GM19397 (cell line): ENCODE data around the gene PPP2R3A.
"Not testable (repeated sequence)": the region's sequence is repeated elsewhere in the genome, so short reads cannot be mapped to it uniquely, and the experiment has no call there.

Experiments used
- ATAC-seq: cut with Tn5 transposase; IDR thresholded peaks from one replicate; pipeline ENCODE4 v1.9.1; 2021; ENCODE audit warnings: mild to moderate bottlenecking, moderate library complexity; ENCODE audit not compliant: unreplicated experiment

Gene PPP2R3A

DNA sequence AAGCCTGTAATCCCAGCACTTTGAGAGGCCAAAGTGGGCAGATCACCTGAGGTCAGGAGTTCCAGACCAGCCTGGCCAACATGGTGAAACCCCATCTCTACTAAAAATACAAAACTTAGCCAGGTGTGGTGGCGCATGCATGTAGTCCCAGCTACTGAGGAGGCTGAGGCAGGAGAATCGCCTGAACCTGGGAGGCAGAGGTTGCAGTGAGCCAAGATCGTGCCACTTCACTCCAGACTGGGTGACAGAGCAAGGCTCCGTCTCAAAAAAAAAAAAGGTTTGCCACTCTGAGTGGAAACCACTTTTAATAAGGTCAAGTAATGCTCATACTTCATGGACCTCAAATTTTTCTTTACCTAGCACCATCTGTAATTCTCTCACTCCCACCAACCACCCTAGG, 178.9 kb downstream of the PPP2R3A start:
- ATAC-seq = not testable (repeated sequence)

DNA sequence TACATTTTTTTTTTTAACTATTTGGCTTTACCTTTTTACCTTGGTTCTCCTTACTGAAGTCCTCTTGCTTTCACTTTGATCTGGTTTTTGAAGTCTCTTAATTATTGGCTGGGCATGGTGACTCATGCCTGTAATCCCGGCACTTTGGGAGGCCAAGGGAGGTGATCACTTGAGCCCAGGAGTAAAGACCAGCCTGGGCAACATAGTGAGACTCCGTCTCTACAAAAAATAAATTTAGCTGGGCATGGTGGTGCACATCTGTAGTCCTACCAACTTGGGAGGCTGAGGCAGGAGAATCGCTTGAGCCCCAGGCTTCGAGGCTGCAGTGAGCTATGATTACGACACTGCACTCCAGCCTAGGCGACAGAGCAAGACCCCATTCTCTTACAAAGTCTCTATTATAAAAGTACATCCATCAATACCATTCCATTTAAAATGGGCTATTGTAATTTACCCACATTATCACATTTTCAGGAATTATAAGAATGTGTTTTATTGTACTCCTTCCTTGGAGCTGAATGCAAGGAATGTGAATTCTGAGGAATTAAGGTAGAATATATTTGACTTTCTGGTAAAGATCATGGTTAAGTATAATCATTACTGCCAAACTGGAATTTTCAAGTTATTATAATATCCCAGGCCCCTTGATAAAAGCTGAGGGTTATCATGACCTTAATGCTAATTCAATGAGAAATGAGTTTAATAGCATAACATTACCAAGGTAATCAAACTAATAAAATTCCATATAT, 181.6 kb downstream of the PPP2R3A start:
- no peak for ATAC-seq

DNA sequence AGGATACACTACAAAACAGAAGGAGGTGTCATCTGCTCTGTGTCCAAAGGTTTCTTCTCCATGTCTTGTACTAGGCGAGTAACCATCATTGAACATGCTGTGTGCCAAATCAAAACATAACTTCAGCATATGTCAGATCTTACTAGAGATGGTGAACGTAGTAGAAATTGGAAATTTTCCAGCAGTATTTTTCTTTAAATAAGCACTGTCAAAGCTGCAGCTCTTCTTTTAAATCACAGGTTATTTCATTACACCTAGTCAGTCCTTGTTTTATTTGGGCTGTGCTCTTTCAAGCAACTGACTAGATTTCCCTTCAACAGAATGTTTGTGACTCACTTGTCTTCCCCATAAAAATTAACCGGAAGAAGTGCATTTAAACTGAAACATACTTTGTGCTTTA, 184.1 kb downstream of the PPP2R3A start:
- ATAC-seq = no peak

DNA sequence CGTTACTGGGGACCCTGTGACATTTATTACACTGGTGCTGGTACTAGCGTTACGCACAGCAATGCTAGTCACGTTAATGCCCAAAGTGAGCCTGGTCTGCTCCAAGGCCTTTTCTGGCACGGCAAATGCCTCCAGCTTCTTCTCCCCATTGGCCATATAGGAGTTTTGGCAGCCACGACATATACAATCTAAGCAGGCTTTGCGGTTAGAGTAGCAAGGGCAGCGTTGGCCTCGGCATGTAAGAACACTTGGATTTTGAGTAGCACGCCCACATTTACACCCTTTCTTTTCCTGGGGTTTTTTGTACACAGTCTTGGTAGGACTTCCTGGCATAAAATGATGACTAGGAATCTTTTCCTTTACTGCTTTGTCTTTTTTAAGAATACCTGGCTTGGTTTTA, 185.7 kb downstream of the PPP2R3A start:
- no peak for ATAC-seq

DNA sequence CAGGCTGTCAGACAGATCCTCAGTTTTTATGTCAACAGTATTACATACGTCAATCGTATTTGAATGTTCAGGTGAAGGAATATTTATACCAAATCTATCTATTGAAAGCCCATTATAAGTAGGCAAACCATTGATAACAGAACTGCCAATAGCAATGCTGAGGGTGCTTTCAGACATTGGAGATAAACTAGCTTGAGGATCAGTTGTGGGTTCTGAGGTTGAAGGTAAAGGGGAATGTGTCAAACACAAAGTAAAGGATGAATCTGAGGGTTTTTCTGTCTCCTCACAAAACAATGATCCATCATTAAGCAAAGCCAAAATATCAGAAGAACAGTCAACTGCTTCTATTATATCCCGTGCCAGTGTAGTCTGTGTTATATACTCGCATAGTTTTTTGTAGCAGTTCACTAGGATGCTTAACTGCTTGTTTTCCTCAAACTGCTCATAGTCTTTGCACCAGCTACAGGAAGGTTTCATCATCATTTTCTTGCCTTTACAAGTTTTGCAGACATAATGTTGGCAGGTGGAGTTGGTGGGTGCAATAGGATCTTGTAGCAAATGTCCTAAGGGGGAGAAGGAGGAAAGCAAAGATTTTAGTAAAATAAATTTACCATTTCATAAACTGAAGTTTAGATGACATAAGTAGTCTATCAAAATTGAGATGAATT, 186.8 kb downstream of the PPP2R3A start:
- no peak for ATAC-seq

DNA sequence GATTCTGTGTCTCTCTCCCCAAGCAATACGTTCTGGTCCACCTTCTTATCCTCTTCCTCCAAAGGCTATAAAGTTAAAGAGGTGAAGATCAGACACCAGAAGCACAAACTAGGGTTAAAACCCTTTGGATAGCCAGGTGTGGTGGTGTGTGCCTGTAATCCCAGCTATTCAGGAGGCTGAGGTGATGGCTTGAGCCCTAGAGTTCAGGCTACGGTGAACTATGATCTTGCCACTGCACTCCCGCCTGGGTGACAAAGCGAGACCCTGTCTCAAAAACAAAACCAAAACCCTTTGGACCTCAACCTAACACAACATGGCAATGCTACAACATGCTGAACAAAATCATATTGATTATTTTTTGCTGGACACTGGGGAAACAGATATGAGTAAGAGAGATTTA, 187.4 kb downstream of the PPP2R3A start:
- no peak for ATAC-seq

DNA sequence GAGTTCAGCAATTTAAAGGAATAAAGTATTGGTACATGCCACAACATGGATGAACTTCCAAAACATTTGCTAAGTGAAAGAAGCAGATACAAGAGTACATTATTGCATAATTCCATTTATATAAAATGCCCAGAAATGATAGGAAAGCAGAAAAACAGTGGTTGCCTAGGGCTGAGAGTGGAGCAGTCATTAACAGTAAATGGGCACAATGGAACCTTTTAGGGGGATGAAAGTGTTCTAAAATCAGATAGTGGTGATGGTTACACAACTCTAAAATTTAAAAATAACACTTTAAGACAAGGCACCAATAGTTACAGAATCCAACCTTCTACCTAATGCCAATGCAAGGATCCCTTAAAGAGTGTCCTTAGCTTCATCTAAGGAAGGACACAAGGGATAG, 196.0 kb downstream of the PPP2R3A start:
- ATAC-seq = no peak

DNA sequence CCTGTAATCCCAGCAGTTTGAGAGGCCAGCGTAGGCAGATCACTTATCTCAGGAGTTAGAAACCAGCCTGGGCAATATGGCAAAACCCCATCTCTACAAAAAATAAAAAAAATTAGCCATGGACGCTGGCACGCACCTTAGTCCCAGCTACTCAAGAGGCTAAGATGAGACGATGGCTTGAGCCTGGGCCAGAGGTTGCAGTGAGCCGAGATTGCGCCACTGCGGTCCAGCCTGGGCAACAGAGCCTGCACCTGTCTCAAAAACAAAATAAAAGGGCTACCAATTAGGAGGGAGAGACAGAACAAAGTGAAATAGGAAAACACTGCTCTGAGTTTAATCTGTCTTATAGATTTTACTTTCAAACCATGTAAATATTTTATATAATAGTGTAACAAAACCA, 196.8 kb downstream of the PPP2R3A start:
- ATAC-seq = no peak

DNA sequence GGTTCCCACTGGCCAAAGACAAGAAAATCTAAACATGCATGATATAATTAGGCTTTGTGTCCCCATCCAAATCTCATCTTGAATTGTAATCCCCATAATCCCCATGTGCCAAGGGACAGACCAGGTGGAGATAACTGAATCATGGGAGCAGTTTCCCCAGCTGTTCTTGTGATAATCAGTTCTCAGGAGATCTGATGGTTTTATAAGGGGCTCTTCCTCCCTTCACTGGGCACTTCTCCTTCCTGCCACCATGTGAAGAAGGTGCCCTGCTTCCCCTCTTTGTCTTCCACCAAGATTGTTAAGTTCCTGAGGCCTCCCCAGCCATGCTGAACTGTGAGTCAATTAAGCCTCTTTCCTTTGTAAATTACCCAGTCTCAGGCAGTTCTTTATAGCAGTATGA, 198.1 kb downstream of the PPP2R3A start:
- ATAC-seq = not testable (repeated sequence)

DNA sequence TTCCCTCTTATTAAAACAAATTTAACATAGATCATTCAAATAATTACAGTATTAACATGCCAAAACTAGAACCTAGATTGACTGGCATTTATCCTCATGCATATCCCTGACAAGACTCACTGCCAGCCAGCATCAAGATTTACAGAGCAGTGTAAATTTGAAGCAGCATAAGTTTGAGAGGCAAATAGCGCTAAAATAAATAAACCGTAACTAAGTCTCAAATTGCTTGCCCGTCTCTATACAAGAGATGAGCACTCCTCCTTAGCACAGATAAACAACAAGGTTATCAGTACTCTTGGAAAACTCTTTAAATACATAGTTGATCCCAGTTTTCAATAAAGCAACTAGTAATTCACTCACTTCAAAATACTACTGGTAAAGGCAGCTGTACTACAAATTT, 201.0 kb downstream of the PPP2R3A start:
- no peak for ATAC-seq

DNA sequence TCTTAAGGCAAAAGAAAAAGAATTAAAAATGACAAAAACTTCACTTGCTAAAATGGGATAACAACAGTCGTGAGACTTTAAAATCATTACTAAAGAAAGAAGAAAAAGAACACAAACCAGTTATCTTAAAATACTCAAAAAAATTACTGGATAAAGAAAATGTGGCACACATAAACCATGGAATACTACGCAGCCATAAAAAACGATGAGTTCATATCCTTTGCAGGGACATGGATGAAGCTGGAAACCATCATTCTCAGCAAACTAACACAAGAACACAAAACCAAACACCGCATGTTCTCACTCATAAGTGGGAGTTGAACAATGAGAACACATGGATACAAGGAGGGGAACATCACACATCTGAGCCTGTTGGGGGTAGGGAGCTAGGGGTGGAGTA, 202.7 kb downstream of the PPP2R3A start:
- ATAC-seq = not testable (repeated sequence)

DNA sequence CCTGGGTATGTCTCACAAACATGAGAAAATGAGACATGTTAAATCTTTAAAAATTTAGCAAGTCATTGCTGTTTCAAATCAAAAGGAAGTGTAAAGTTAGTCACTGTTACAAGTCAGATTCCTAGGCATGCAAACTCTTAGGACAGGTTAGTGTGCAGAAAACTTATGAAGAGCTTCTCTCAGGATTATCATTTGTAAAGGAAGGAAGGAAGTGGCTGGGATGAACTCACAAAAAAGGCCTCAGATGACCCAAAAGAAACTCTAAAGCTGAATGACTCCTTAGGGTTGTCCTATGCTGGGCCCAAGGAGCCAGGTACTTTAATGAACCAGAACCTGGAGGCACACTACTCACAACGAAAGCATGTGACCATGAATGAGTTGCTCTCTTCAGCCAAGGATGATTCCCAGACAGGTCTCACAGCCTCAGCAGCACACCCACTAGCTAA, 205.6 kb downstream of the PPP2R3A start:
- ATAC-seq = no peak

DNA sequence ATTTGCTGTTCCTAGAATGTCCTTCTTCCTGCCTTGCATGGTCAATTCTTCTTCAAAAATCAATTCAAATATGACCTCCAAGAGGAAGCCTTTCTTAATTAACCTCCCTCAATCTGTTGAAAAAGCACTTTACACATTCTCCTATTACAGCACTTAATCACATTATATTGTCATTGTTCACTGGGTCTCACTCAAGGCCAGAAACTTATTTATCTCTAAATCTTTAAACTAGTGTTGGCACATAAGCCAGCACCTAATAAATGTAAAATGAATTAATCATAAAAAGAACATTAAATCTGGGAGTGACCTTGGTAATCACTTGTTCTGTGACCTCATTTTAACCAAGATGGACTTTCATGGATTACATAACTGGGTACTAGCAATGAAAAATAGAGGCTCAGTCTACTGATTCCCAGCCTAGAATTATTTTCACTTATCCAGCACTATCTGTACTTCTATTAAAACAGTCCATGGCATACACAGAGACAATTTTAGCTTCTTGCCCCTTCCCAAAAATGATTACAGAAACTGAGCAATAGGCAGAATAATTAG, 208.5 kb downstream of the PPP2R3A start:
- ATAC-seq = no peak

DNA sequence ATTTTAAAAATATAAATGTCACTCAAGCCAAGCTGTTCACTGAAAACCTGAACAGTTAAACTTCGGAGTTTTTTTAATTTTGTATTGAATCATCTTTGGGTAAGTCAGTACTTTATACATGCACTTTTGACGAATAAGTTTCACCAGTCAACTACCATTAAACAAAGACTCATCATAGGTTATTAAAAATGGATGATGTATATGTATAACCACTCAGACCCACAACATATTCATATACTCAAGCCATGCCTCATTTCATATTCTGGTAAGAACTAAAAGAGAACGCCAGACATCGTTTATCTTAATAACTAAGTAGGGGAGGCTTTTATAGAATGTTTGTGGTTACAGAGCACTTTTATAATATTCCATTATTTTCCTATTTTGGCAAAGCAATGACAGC, 212.3 kb downstream of the PPP2R3A start:
- ATAC-seq = no peak

DNA sequence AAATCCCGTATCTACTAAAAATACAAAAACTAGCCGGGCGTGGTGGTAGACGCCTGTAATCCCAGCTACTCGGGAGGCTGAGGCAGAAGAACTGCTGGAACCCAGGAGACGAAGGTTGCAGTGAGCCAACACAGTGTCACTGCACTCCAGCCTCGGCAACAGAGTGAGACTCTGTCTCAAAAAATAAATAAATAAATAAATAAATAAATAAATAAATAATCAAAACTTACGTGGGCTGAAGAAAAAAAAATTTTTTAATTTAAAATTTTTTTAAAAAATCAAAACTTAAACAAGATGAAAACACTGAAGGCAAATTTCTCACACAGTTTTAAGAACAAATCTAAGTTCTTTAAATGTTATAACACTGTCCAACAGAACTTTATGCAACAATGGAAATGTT, 216.2 kb downstream of the PPP2R3A start:
- ATAC-seq = no peak

DNA sequence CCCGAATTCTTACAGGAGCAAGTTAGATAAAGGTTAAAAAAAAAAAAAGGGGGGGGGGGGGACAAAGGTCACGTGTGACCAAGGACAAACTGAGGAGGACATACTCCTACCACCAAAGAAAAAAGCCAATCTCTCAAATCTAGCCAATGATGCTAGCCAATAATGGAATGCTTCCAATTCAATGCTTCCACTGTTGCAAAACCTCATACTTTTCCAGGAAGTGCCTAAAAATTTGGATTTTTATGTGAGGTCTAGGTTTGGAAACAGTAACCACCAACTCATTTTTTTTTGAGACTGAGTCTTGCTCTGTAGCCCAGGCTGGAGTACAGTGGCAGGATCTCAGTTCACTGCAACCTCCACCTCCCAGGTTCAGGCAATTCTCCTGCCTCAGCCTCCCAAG, 219.2 kb downstream of the PPP2R3A start:
- ATAC-seq = no peak

DNA sequence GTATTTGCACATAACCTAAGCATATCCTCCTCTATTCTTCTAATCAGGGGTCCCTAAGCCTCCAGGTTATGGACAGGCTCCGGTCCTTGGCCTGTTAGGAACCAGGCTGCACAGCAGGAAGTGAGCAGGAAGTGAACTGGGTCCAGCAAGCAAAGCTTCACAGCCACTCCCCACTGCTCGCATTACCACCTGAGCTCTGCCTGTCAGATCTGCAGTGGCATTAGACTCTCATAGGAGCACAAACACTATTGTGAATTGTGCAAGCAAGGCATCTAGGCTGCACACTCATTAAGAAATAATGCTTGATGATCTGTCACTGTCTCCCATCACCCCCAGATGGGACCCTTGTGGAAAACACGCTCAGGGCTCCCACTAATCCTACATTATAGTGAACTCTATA, 220.8 kb downstream of the PPP2R3A start:
- ATAC-seq = no peak

DNA sequence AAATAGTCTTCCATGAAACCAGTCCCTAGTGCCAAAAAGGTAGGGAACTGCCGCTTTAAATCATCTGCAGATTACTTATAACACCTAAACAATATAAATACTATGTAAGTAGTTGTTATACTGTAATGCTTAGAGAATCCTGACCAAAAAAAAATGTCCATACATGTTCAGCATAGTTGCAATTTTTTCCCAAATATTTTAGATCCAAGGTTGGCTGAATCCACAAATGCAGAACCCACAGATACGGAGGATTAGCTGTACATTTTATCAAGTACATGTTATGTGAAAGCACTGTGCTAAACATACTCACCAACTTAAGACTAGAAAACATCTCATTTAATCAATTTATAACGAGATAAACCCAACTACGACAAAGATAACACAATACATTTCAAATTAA, 221.3 kb downstream of the PPP2R3A start:
- no peak for ATAC-seq

DNA sequence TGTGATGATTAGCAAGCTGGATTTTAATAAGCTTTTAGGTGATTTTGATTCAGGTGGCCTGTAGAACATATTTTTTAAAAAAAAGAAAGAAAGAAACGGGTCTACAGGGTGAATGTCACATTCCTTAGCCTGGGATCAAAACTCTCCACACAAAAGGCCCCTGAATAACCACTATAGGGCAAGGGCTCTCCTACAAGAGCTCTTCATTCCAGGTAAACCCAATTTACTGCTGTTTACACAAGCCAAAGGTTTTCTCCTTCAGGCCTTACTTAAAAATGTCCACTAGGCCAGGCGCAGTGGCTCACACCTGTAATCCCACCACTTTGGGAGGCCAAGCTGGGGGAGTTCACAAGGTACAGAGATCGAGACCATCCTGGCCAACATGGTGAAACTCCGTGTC, 222.3 kb downstream of the PPP2R3A start:
- no peak for ATAC-seq

DNA sequence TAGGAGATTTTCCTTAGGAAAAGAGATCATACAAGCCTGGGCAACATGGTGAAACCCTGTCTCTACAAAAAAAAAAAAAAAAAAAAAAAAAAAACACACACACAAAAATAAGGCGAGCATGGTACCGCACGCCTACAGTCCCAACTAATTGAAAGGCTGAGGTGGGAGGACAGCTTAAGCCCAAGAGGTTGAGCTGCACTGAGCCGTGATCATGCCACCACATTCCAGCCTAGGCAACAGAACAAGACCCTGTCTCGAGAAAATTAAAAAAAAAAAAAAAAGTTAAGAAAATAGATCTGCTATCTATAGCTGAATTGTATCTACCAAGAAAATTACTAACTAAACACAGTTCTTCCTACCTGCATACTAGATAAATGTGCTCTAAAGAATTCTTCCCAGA, 223.5 kb downstream of the PPP2R3A start:
- no peak for ATAC-seq

DNA sequence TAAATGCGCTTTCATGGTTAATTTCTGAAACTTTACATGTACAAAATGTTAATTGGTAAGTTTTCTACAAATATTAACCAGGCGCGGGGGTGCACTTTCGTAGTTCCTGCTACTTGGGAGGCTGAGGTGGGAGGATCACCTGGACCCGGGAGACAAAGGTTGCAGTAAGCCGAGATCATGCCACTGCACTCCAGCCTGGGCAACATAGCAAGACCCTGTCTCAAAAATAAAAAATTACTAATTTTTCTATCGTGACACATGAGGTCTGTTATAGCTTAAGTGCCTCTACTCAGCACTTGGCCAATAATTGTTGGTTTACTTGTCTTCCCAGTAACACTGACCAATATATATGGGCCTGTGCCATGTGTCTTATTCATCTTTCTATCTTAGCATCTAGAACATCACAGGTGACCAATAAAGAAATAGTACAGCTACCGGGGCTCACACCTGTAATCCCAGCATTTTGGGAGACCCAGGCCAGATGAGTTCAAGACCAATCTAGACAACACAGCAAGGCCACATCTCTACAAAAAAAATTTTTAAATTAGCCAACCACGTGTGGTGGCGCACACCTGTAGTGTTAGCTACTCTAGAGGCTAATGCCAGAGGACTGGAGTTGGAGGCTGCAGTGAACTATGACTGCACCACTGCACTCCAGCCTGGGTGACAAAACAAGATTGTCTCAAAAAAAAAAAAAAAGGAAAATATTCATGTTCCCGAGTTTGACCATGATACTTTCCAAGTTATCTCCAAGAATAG, 224.5 kb downstream of the PPP2R3A start:
- no peak for ATAC-seq

DNA sequence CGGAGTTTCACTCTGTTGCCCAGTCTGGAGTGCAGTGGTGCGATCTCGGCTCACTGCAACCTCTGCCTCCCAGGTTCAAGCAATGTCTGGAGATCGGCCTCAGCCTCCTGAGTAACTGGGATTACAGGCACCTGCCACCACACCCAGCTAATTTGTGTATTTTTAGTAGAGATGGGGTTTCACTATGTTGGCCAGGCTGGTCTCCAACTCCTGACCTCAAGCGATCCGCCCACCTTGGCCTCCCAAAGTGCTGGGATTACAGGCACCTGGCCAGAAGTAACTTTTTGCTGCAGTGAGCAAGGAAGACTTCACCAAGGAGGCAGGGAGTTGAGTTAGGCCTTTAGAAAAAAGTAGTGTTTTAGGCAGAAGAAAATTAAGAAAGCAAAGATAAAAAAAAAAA, 226.7 kb downstream of the PPP2R3A start:
- not testable (repeated sequence) for ATAC-seq
